ENCODE measurements around the gene DMRTC2.

The DMRTC2 gene

DNA sequence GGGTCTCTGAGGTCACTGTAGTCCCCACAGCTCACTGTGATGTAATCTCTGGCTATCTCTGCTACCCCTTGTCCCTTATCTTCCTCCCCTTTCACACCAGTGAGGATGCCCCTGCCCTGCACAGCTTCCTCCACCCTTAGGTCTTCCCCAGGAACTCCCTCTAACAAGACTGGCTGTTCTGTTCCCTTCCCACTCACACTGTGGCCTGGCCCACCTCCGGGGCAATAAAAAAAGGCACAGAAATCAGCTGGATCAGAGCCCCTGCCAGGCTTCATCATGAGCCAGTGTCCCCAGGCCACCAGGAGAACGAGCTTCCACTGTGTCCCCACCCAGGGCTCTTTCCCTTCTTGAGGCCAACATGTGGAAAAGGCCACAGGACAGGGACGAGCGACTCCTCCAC, 43.8 kb upstream of the DMRTC2 start:
- Histone ChIP-seq H3K36me3 (ENCODE audit: low read length) (no peaks in the 10 kb centered on the region), H3K27me3 (ENCODE audit: low read length) (no peaks in the 10 kb centered on the region), H3K9me2 (replicated peaks; ENCODE audit: insufficient read depth, low read length) (no peaks in the 10 kb centered on the region), H2AFZ (ENCODE audit: low read depth, low read length, severe bottlenecking) (no peak overlapping the region), H3K79me2 (ENCODE audit: insufficient read depth, low read length) (no peaks in the 10 kb centered on the region), H3K9me3 (ENCODE audit: insufficient read depth, low read length) (no peaks in the 10 kb centered on the region), H3K4me3 (ENCODE audit: insufficient read depth, low read length, poor library complexity, severe bottlenecking) (no peak overlapping the region), H4K20me1 (ENCODE audit: low read depth, low read length) (no peaks in the 10 kb centered on the region), H3K4me2 (ENCODE audit: low read depth, low read length, poor library complexity, severe bottlenecking) (no peak overlapping the region), H3K9ac (ENCODE audit: low read length) (no peak overlapping the region), H3K27ac (ENCODE audit: low read depth, low read length) (no peak overlapping the region), H3F3A (ENCODE audit: insufficient read depth) (no peaks in the 10 kb centered on the region)
- no peak for TF ChIP-seq EZH2phosphoT487 (conservative IDR thresholded peaks at IDR 0.05; ENCODE audit: low read length)
- TF ChIP-seq, protein P1, sequence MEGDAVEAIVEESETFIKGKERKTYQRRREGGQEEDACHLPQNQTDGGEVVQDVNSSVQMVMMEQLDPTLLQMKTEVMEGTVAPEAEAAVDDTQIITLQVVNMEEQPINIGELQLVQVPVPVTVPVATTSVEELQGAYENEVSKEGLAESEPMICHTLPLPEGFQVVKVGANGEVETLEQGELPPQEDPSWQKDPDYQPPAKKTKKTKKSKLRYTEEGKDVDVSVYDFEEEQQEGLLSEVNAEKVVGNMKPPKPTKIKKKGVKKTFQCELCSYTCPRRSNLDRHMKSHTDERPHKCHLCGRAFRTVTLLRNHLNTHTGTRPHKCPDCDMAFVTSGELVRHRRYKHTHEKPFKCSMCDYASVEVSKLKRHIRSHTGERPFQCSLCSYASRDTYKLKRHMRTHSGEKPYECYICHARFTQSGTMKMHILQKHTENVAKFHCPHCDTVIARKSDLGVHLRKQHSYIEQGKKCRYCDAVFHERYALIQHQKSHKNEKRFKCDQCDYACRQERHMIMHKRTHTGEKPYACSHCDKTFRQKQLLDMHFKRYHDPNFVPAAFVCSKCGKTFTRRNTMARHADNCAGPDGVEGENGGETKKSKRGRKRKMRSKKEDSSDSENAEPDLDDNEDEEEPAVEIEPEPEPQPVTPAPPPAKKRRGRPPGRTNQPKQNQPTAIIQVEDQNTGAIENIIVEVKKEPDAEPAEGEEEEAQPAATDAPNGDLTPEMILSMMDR (IDR thresholded peaks at IDR 0.05; ENCODE audit: insufficient read depth, low read length, poor library complexity, severe bottlenecking) = no peak

- Histone ChIP-seq H3K4me2 (ENCODE audit: low read depth, low read length, poor library complexity, severe bottlenecking) (no peak overlapping the region), H3K9ac (ENCODE audit: low read length) (no peak overlapping the region), H3K36me3 (ENCODE audit: low read length) (no peaks in the 10 kb centered on the region), H3K79me2 (ENCODE audit: insufficient read depth, low read length) (no peaks in the 10 kb centered on the region), H3K27me3 (ENCODE audit: low read length) (no peaks in the 10 kb centered on the region), H4K20me1 (ENCODE audit: low read depth, low read length) (no peaks in the 10 kb centered on the region), H3K9me2 (replicated peaks; ENCODE audit: insufficient read depth, low read length) (no peaks in the 10 kb centered on the region), H3F3A (ENCODE audit: insufficient read depth) (no peaks in the 10 kb centered on the region), H3K4me3 (ENCODE audit: insufficient read depth, low read length, poor library complexity, severe bottlenecking) (no peak overlapping the region), H2AFZ (ENCODE audit: low read depth, low read length, severe bottlenecking) (no peak overlapping the region), H3K9me3 (ENCODE audit: insufficient read depth, low read length) (no peaks in the 10 kb centered on the region), H3K27ac (ENCODE audit: low read depth, low read length) (no peak overlapping the region)
- no peak for TF ChIP-seq EZH2phosphoT487 (conservative IDR thresholded peaks at IDR 0.05; ENCODE audit: low read length)
- TF ChIP-seq, protein P1 (IDR thresholded peaks at IDR 0.05; ENCODE audit: insufficient read depth, low read length, poor library complexity, severe bottlenecking) = no peak
These were observed 43.0 kb upstream of the DMRTC2 start for GRCh38 chr19:41801792-41802211.

DNA sequence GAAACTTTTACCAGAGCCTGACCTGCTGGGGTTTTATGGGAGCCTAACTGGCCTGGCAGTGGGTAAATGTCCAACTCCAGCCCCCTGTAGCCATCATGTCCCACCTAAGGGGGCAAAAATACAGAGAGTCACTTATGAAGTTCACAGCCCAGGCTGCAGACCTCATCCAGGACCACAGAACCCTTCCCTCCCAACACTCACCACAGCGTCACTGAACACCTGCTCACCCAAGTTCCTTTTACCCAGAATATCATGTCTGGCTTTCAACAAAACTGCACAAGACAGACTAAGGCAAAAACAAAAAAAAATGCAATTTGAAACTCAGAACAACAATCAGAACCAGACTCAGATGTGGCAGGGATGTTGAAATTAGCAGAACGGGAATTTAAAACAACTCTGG, 42.1 kb upstream of the DMRTC2 start:
- H3F3A ChIP-seq (ENCODE audit: insufficient read depth) = no peaks in the 10 kb centered on the region
- no peak overlapping the region for H2AFZ ChIP-seq (ENCODE audit: low read depth, low read length, severe bottlenecking)
- H3K27me3 ChIP-seq (ENCODE audit: low read length) = no peaks in the 10 kb centered on the region
- H3K4me2 ChIP-seq (ENCODE audit: low read depth, low read length, poor library complexity, severe bottlenecking) = no peak overlapping the region
- TF ChIP-seq, protein P1 (IDR thresholded peaks at IDR 0.05; ENCODE audit: insufficient read depth, low read length, poor library complexity, severe bottlenecking) = no peak
- no peak for TF ChIP-seq EZH2phosphoT487 (conservative IDR thresholded peaks at IDR 0.05; ENCODE audit: low read length)
- no peaks in the 10 kb centered on the region for H4K20me1 ChIP-seq (ENCODE audit: low read depth, low read length)
- H3K9ac ChIP-seq (ENCODE audit: low read length) = no peak overlapping the region
- H3K9me2 ChIP-seq (replicated peaks; ENCODE audit: insufficient read depth, low read length) = no peaks in the 10 kb centered on the region
- H3K36me3 ChIP-seq (ENCODE audit: low read length) = no peaks in the 10 kb centered on the region
- no peak overlapping the region for H3K27ac ChIP-seq (ENCODE audit: low read depth, low read length)
- H3K9me3 ChIP-seq (ENCODE audit: insufficient read depth, low read length) = no peaks in the 10 kb centered on the region
- H3K4me3 ChIP-seq (ENCODE audit: insufficient read depth, low read length, poor library complexity, severe bottlenecking) = no peak overlapping the region
- no peaks in the 10 kb centered on the region for H3K79me2 ChIP-seq (ENCODE audit: insufficient read depth, low read length)

Measured in SU-DHL-6 (cell line).